ENCODE results near the gene HOXB6. TPM values are rescaled to one million over a fixed set of nuclear protein-coding genes. Genes with fewer than 3 reads are reported as not detected.

HOXB6 gene
- total RNA-seq, 1 donor from 2014 or later = not detected

- Mint-ChIP-seq H3K9me3 (ENCODE audit: unreplicated experiment) (no peaks in the 10 kb centered on the region), H3K27ac (ENCODE audit: unreplicated experiment) (no peak overlapping the region), H3K4me1 (ENCODE audit: unreplicated experiment) (peaks cover 11% of the 10 kb centered on the region), H3K4me3 (ENCODE audit: unreplicated experiment) (no peak overlapping the region), H3K36me3 (ENCODE audit: unreplicated experiment) (no peaks in the 10 kb centered on the region), H3K27me3 (ENCODE audit: unreplicated experiment) (peaks cover 97% of the 10 kb centered on the region)
- DNase-seq (ENCODE audit: extremely low spot score, unreplicated experiment) = no peak
- TF ChIP-seq CTCF (IDR thresholded peaks at IDR 0.05) = no peak
Observed at GRCh38 chr17:48595278-48595999, 9.3 kb downstream of the HOXB6 start.

GRCh38 chr17:48594538-48595277 lies 10.1 kb downstream of the HOXB6 start:
- H3K27ac Mint-ChIP-seq (ENCODE audit: unreplicated experiment) = no peak overlapping the region
- peaks cover 13% of the 10 kb centered on the region for H3K4me1 Mint-ChIP-seq (ENCODE audit: unreplicated experiment)
- DNase-seq (ENCODE audit: extremely low spot score, unreplicated experiment) = no peak
- peaks cover 97% of the 10 kb centered on the region for H3K27me3 Mint-ChIP-seq (ENCODE audit: unreplicated experiment)
- H3K9me3 Mint-ChIP-seq (ENCODE audit: unreplicated experiment) = no peaks in the 10 kb centered on the region
- no peak overlapping the region for H3K4me3 Mint-ChIP-seq (ENCODE audit: unreplicated experiment)
- H3K36me3 Mint-ChIP-seq (ENCODE audit: unreplicated experiment) = no peaks in the 10 kb centered on the region
- no peak for TF ChIP-seq CTCF (IDR thresholded peaks at IDR 0.05)

- Mint-ChIP-seq H3K27ac (ENCODE audit: unreplicated experiment) (no peak overlapping the region), H3K9me3 (ENCODE audit: unreplicated experiment) (no peaks in the 10 kb centered on the region), H3K4me3 (ENCODE audit: unreplicated experiment) (no peak overlapping the region), H3K4me1 (ENCODE audit: unreplicated experiment) (peaks cover 13% of the 10 kb centered on the region), H3K36me3 (ENCODE audit: unreplicated experiment) (no peaks in the 10 kb centered on the region), H3K27me3 (ENCODE audit: unreplicated experiment) (peaks cover 97% of the 10 kb centered on the region)
- TF ChIP-seq CTCF (IDR thresholded peaks at IDR 0.05) = peak; percentile 69
- no peak for DNase-seq (ENCODE audit: extremely low spot score, unreplicated experiment)
Observed at GRCh38 chr17:48593840-48594537, 10.8 kb downstream of the HOXB6 start.

GRCh38 chr17:48593126-48593829 lies 11.5 kb downstream of the HOXB6 start, which contains the start of gene HOXB5:
Gene HOXB5 (minus strand): TSS chr17:48593779. CDS start chr17:48593682, 97 bp downstream.
- no peak for DNase-seq (ENCODE audit: extremely low spot score, unreplicated experiment)
- TF ChIP-seq CTCF (IDR thresholded peaks at IDR 0.05) = no peak
- H3K9me3 Mint-ChIP-seq (ENCODE audit: unreplicated experiment) = no peaks in the 10 kb centered on the region
- peaks cover 97% of the 10 kb centered on the region for H3K27me3 Mint-ChIP-seq (ENCODE audit: unreplicated experiment)
- H3K36me3 Mint-ChIP-seq (ENCODE audit: unreplicated experiment) = no peaks in the 10 kb centered on the region
- H3K4me1 Mint-ChIP-seq (ENCODE audit: unreplicated experiment) = peaks cover 13% of the 10 kb centered on the region
- H3K4me3 Mint-ChIP-seq (ENCODE audit: unreplicated experiment) = no peak within 1 kb of the TSS
- no peak within 1 kb of the TSS for H3K27ac Mint-ChIP-seq (ENCODE audit: unreplicated experiment)
